Measurements from ENCODE around the gene HERC4.
"Not testable (repeated sequence)": the region's sequence is repeated elsewhere in the genome, so short reads cannot be mapped to it uniquely, and the experiment has no call there.

Gene HERC4

DNA sequence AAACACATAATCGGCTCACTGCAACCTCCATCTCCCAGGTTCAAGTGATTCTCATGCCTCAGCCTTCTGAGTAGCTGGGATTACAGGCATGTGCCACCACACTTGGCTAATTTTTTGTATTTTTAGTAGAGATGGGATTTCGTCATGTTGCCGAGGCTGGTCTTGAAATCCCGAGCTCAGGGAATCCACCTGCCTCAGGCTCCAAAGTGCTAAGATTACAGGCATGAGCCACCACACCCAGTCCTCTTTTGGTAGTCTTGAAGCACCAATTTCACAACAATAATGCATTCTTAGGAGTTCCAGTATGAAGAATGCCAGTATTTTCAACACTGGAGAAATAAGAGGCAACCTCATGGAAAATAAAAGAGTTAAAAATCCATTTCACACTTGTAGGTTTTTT is 109.0 kb downstream of the HERC4 start:
- not testable (repeated sequence) for DNase-seq

GRCh38 chr10:67965456-67965855 is 109.6 kb downstream of the HERC4 start:
- DNase-seq, result no peak

DNA sequence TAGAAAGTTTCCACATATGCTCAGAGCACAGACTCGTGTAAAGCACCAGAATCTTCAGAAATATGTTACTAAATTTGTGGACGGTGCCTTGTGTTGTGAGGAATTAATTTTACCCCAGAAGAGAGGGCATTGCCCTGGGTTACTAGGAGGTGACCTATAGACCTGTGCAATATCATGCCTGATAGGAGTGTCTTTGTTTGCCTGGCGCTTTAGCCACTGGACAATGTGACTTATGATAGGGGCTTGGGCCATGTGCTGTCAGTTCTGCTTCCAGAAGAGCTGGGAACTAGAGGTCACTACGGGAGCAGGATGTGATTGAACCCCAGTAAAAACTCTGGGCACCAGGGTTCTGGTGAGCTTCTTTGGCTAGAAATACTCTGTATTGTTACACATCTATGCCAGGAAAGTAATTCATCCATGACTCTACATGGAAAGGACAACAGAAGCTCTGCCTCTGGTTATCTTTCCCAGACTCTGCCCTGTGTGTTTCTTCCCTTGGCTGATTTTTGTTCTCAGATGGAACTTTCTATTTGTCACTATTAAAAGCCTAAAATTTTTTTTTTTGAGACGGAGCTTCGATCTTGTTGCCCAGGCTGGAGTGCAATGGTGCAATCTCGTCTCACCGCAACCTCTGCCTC is 115.1 kb downstream of the HERC4 start:
- DNase-seq, result no peak

- no peak for DNase-seq
Measured at GRCh38 chr10:67955614-67956013, 119.5 kb downstream of the HERC4 start.

GRCh38 chr10:67943917-67944316 is 131.2 kb downstream of the HERC4 start:
- no peak for DNase-seq

GRCh38 chr10:67936416-67936815 is 138.7 kb downstream of the HERC4 start:
- DNase-seq, result no peak

DNA sequence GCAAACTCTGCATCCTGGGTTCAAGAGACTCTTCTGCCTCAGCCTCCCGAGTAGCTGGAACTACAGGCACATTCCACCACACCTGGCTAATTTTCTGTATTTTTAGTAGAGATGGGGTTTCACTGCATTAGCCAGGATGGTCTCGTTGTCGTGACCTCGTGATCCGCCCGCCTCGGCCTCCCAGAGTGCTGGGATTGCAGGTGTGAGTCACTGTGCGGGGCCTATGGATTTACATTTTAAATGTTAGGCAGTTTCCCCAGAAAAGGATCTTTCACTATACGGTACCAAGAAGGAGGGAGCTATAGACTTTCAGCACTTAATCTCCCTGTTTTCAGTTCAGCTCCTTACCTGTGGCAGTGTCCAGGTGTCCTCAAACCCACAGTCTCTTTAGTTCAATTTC is 139.9 kb downstream of the HERC4 start:
- DNase-seq, result no peak

GRCh38 chr10:67934336-67934735 is 140.7 kb downstream of the HERC4 start:
- no peak for DNase-seq

- no peak for DNase-seq
Measured at GRCh38 chr10:67933199-67933598, 141.9 kb downstream of the HERC4 start.

- DNase-seq, result no peak
Measured at GRCh38 chr10:67926951-67927350, 148.1 kb downstream of the HERC4 start.

DNA sequence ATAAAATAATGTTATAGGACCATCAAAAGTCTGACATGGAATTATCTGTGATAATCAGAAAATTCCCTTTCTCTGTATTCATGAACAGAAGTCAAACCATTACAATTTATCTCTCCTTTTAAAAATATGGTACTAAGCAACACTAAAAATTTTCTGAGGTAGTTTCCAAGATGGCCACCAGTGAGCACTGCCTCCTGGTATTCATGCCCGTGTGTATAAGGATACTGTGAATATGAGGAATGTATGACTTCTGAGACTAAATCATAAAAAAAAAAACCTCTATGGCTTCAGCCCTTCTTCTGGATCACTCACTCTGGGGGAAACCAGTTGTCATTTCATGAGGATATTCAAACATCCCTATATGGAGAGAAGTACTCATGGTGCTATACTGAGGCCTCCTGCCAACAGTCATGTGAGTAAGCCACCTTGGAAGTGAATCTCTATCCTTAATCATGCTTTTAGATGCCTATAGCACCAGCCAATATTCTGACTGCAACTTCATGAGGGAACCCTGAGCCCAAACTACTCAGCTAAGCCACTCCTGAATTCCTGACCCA is 149.6 kb downstream of the HERC4 start:
- DNase-seq, result no peak

DNA sequence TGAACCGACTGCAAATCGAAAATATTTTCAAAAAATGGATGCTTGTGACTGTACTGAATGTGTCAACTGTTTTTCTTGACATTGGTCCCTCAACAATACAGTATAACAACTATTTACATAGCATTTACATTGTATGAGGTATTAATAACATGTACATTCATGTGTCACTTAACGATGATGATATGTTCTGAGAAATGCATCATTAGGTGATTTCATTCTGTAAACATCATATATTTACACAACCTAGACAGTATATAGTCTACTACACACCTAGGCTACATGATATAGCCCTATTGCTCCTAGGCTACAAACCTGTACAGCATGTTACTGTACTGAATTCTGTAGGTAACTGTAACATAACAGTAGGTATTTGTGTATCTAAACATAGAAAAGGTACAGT is 150.9 kb downstream of the HERC4 start:
- DNase-seq, result no peak

GRCh38 chr10:67923551-67923950 is 151.5 kb downstream of the HERC4 start:
- no peak for DNase-seq

DNA sequence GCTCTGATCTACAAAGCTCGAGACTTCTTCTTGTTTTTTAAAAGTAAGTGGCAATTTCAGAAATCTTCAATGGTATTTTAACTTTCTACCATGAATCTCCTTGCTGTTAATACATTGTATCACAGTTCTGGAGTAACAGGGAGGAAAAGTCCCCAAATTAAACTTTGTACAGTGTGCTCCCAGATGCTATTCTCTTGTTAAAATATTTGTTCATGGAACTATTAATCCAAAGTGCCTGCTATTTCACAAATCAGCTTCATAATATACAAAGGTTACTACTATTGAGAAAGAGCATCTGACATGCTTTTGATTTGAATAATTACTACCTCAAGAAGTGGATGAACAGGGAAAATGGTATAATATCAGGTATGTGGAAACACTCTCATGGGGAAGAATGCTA is 154.0 kb downstream of the HERC4 start:
- DNase-seq, result no peak

DNA sequence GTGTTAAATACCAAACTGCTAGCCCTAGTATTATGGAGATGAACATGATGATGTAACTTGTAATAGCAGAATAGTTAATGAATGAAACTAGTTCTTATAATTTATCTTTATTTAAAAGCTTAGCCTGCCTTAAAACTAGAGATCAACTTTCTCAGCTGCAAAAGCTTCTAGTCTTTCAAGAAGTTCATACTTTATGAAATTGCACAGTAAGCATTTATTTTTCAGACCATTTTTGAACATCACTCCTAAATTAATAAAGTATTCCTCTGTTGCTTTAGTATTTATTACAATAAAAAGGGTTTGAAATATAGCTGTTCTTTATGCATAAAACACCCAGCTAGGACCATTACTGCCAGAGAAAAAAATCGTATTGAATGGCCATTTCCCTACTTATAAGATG is 157.4 kb downstream of the HERC4 start:
- no peak for DNase-seq

DNA sequence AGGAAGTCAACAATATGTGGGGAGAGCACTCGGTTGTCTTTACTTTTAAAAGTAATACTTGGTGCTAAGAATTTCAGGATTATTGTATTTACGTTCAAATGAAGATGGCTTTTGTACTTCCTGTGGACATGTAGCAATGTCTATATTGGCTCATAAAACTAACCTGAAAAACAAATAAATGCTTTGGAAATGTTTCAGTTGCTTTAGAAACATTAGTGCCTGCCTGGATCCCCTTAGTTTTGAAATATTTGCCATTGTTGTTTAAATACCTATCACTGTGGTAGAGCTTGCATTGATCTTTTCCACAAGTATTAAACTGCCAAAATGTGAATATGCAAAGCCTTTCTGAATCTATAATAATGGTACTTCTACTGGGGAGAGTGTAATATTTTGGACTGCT is 157.9 kb downstream of the HERC4 start:
- DNase-seq, result no peak

GRCh38 chr10:67914777-67915340 is 160.2 kb downstream of the HERC4 start:
- DNase-seq, result no peak

DNA sequence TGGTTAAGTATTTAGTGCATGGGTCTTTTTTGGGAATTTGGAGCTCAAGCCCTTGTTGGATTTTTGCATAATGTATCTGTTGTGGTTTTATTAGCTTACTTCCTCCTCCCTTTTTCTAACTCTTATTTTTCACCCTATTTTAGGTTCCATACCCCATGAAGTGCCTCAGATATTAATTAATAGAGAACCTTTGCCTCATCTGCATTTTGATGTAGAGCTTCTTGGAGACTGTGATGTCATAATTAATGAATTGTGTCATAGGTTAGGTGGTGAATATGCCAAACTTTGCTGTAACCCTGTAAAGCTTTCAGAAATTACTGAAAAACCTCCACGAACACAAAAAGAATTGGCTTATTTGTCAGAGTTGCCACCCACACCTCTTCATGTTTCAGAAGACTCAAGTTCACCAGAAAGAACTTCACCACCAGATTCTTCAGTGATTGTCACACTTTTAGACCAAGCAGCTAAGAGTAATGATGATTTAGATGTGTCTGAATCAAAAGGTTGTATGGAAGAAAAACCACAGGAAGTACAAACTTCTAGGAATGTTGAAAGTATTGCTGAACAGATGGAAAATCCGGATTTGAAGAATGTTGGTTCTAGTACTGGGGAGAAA is 162.6 kb downstream of the HERC4 start:
- DNase-seq, result no peak

DNA sequence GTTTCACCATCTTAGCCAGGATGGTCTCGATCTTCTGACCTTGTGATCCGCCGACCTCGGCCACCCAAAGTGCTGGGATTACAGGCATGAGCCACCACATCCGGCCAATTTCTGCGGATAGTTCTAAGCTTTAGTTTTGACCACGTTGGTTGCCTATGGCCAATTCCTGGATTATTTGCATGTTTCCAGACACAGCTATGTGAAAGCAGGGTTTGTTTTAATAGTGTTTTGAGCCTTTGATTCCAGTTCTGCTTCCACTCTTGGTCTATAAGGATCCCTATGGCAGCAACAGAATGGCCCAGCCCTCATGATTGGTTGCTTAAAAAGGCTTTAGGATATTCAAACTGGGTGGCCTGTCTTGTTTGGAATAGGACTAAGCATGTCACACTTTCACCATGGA is 171.5 kb downstream of the HERC4 start:
- no peak for DNase-seq

DNA sequence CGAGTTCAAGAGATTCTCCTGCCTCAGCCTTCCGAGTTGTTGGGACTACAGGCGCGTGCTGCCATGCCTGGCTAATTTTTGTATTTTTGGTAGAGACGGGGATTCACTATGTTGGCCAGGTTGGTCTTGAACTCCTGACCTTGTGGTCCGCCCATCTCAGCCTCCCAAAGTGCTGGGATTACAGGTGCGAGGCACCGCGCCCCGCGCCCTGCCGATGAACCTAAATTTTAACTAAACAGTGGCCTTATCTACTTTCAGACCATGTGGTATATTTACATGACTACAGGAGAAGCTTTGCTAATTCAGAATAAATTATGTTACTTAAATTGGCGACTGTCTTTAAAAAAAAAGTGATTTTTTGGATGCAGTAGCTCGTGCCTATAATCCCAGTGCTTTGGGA is 181.4 kb downstream of the HERC4 start:
- no peak for DNase-seq

GRCh38 chr10:67884842-67885670 is 190.0 kb downstream of the HERC4 start:
- peak in 55 of 56 donors; percentile 8 to 93 (median 71) for DNase-seq

GRCh38 chr10:67884313-67884841 is 190.7 kb downstream of the HERC4 start, which contains the start of gene SIRT1:
TSS of gene SIRT1 (plus strand) at chr10:67884656. CDS start at chr10:67884722, 66 bp downstream.
- peak; percentile 69 to 98 (median 92) for DNase-seq
